K562 (cell line): Measurements from ENCODE around the gene ZBTB16. TPM values are rescaled to one million over a fixed set of nuclear protein-coding genes. Genes with fewer than 3 reads are reported as not detected.
A peak's percentile ranks its signal among the peaks of the same experiment; 100 is the strongest.

Experiments used
- ATAC-seq: fragments of 200-7000 bp; cut with Tn5 transposase; 3 replicates; pipeline ENCODE4 v1.9.1; 2020; ENCODE audit warnings: moderate library complexity
- BruUV-seq: library from RNA; stranded (reverse); fragments of 400-500 nt; replicated peaks from 2 replicates; lab custom pipeline; 2021; lab: Mats Ljungman, UMichigan
- CTCF ChIA-PET: fragments of 300-600 bp; formaldehyde crosslinking; extraction: SDS; loops from one replicate; lab custom pipeline; 2021; ENCODE audit warnings: low intra/inter-chr PET ratio; lab: Yijun Ruan, JAX
- POLR2A ChIA-PET: fragments of 300-600, 350-650 bp; sonication (Branson Sonifier 250); formaldehyde crosslinking; extraction: SDS; loops from one replicate; lab custom pipeline; 2021; ENCODE audit warnings: antibody characterized with exemption, inconsistent platforms; lab: Yijun Ruan, JAX
- DNase-seq, 4 experiments: peaks; one replicate each; pipeline versions ENCODE4 v3.0.0 to v3.0.0-alpha.2; 2011 to 2018; ENCODE audit warnings: low spot score in 3 of 4, mixed read lengths in 3 of 4; ENCODE audit errors: extremely low read depth in 1 of 4
- FAIRE-seq: peaks from 2 replicates; lab custom pipeline; 2011; peaks lifted over from hg19 to GRCh38; lab: Jason Lieb, UNC
- H2AFZ ChIP-seq: 2 replicates; pipeline ENCODE4 v1.6.0; 2011; ENCODE audit warnings: low read depth, low read length, control low read depth, inconsistent platforms
- H3K27ac ChIP-seq: fragments of 200-600 bp; 3 replicates; pipeline ENCODE4 v1.8.0; 2011; ENCODE audit warnings: low read depth, mild to moderate bottlenecking, control low read depth, inconsistent platforms, low read length, moderate library complexity, mixed read lengths; ENCODE audit errors: extremely low read depth
- H3K27me3 ChIP-seq, 2 experiments: fragments of 300-600 bp in 1 of 2; 2 replicates in 1 of 2; 3 replicates in 1 of 2; pipeline versions ENCODE4 v1.6.0 to v1.8.0; 2011; ENCODE audit warnings: inconsistent platforms in 2 of 2, low read length in 2 of 2, mild to moderate bottlenecking in 1 of 2, mixed read lengths in 1 of 2, moderate library complexity in 1 of 2; ENCODE audit not compliant: control insufficient read depth in 2 of 2, insufficient read depth in 2 of 2
- H3K36me3 ChIP-seq: fragments of 300-600 bp; 3 replicates; pipeline ENCODE4 v1.8.0; 2011; ENCODE audit warnings: mild to moderate bottlenecking, low read length, inconsistent platforms; ENCODE audit not compliant: control insufficient read depth, insufficient read depth
- H3K4me1 ChIP-seq, 2 experiments: fragments of 200-600 bp in 1 of 2; replicated peaks in 1 of 2; 2 replicates in 1 of 2; 3 replicates in 1 of 2; pipeline versions ENCODE4 v1.5.1 to v1.8.0; 2011; ENCODE audit warnings: inconsistent platforms in 2 of 2, low read length in 2 of 2, mild to moderate bottlenecking in 1 of 2, mixed read lengths in 1 of 2, moderate library complexity in 1 of 2; ENCODE audit not compliant: control insufficient read depth in 2 of 2, insufficient read depth in 2 of 2
- H3K4me2 ChIP-seq: 2 replicates; pipeline ENCODE4 v1.6.1; 2011; ENCODE audit warnings: low read length, control low read depth, inconsistent platforms, mixed read lengths; ENCODE audit not compliant: insufficient read depth
- H3K4me3 ChIP-seq: fragments of 200-600 bp; sonication (generic), shearing (Covaris generic); 2 replicates; pipeline ENCODE4 v1.5.1; 2016; ENCODE audit warnings: control low read depth, inconsistent platforms
- H3K79me2 ChIP-seq: fragments of 200-600 bp; 3 replicates; pipeline ENCODE4 v1.8.0; 2011; ENCODE audit warnings: low read length, inconsistent platforms; ENCODE audit not compliant: control insufficient read depth, insufficient read depth
- H3K9ac ChIP-seq, 2 experiments: 2 replicates each; pipeline versions ENCODE4 v1.6.0 to v1.6.1; 2011; ENCODE audit warnings: low read depth in 2 of 2, low read length in 2 of 2, control low read depth in 1 of 2, inconsistent platforms in 1 of 2, mild to moderate bottlenecking in 1 of 2, mixed read lengths in 1 of 2; ENCODE audit not compliant: insufficient read depth in 1 of 2
- H3K9me1 ChIP-seq: one replicate; pipeline ENCODE4 v1.6.0; 2011; ENCODE audit warnings: inconsistent platforms, mild to moderate bottlenecking, low read length, moderate library complexity; ENCODE audit not compliant: control insufficient read depth, insufficient read depth
- H3K9me3 ChIP-seq: replicated peaks from 2 replicates; pipeline ENCODE4 v1.5.1; 2011; ENCODE audit warnings: low read depth, low read length, inconsistent platforms; ENCODE audit not compliant: control insufficient read depth, insufficient read depth
- H4K20me1 ChIP-seq: replicated peaks from 2 replicates; pipeline ENCODE4 v1.6.1; 2011; ENCODE audit warnings: low read length, inconsistent platforms, mixed read lengths; ENCODE audit not compliant: control insufficient read depth, insufficient read depth
- CBFA2T2 ChIP-seq: fragments of 450-650 bp; conservative IDR thresholded peaks from 2 replicates; pipeline ENCODE4 v1.6.1; 2017; ENCODE audit warnings: mild to moderate bottlenecking
- E2F1 ChIP-seq: sonication (generic); formaldehyde crosslinking; IDR thresholded peaks from 2 replicates; pipeline ENCODE4 v1.8.1; 2023; ENCODE audit warnings: mild to moderate bottlenecking, missing genetic modification reagents, moderate library complexity
- HLTF ChIP-seq: fragments of 450-650 bp; IDR thresholded peaks from 2 replicates; pipeline ENCODE4 v1.6.1; 2016
- NELFE ChIP-seq: IDR thresholded peaks from 2 replicates; pipeline ENCODE4 v1.6.1; 2011; ENCODE audit warnings: mild to moderate bottlenecking; ENCODE audit not compliant: insufficient read depth, insufficient read length
- PATZ1 ChIP-seq: fragments of 250-450 bp; sonication (Bioruptor Pico); IDR thresholded peaks from 2 replicates; pipeline ENCODE4 v1.5.0; 2020; ENCODE audit warnings: mild to moderate bottlenecking, borderline replicate concordance
- PKNOX1 ChIP-seq: fragments of 450-650 bp; IDR thresholded peaks from 2 replicates; pipeline ENCODE4 v1.6.1; 2016
- RBM15 ChIP-seq: fragments of 200-400 bp; formaldehyde crosslinking; IDR thresholded peaks from 2 replicates; pipeline ENCODE4 v1.6.1; 2018; ENCODE audit warnings: mild to moderate bottlenecking, low read length, moderate library complexity; ENCODE audit not compliant: insufficient read depth
- TCFL5 ChIP-seq: fragments of 250-450 bp; sonication (Bioruptor Pico); conservative IDR thresholded peaks from 2 replicates; pipeline ENCODE4 v1.6.1; 2021; ENCODE audit warnings: mild to moderate bottlenecking, moderate library complexity, matching md5 sums
- TFE3 ChIP-seq: fragments of 450-650 bp; formaldehyde crosslinking; IDR thresholded peaks from 2 replicates; pipeline ENCODE4 v1.4.0; 2020; ENCODE audit warnings: mild to moderate bottlenecking, mixed read lengths
- ZKSCAN8 ChIP-seq: fragments of 200-800 bp; sonication (Bioruptor generic); IDR thresholded peaks from 2 replicates; pipeline ENCODE4 v1.6.1; 2016; ENCODE audit warnings: missing genetic modification characterization, missing compliant biosample characterization
- WGBS: fragments of 100-300 bp; shearing (Covaris generic); methylation state at CpG from one replicate; pipeline ENCODE4 v1.1.6; 2016; ENCODE audit warnings: low coverage, mixed read lengths; ENCODE audit not compliant: insufficient coverage; ENCODE audit errors: missing lambda C conversion rate; 5-methylcytosine and 5-hydroxymethylcytosine counted together
- in situ Hi-C: fragments of 300-500 bp; cut with MboI; formaldehyde crosslinking; loops from 4 replicates; pipeline ENCODE4 v1.15.0; 2018; ENCODE audit warnings: inconsistent platforms, mixed read lengths
- intact Hi-C: fragments of 100-400 bp; cut with micrococcal nuclease; formaldehyde crosslinking; loops from 2 replicates; pipeline ENCODE4 v1.14.2; 2022
- polyA plus RNA-seq, 8 experiments: library from polyadenylated mRNA; depleted of rRNA in 4 of 8; stranded (reverse) in 5 of 8; unstranded in 3 of 8; fragments of >200 nt; fragmentation: Nextera tagmentation in 2 of 8; fragmentation: Illumina TruSeq in 1 of 8; extraction: Ambion mirVana in 2 of 8; extraction: Trizol in 1 of 8; gene quantifications; 2 replicates each; pipeline versions ENCODE4 v1.2.1 to v1.2.3, GENCODE V29; 2011 to 2014; ENCODE audit warnings: inconsistent platforms in 1 of 8, missing spikeins in 1 of 8
- total RNA-seq, 7 experiments: library from RNA; depleted of rRNA in 6 of 7; stranded (reverse); fragments of >200 nt in 6 of 7; fragmentation: Illumina TruSeq in 2 of 7; extraction: Trizol in 2 of 7; gene quantifications; 2 replicates each; pipeline versions ENCODE4 v1.2.1 to v1.2.3, GENCODE V29; 2011 to 2021; ENCODE audit warnings: low replicate concordance in 1 of 7

The ZBTB16 gene
- total and polyA plus RNA-seq, 9 of the 15 experiments (the other 6 are each of a cell fraction or from before 2014, with no cell fraction given): 0.06 to 0.40 (median 0.24) TPM; not detected in 4

GRCh38 chr11:114015117-114015516, 44.4 kb upstream of the ZBTB16 start:
- in situ Hi-C loops: loop anchor here (10.0 kb wide), 1 partner anchor 250 kb away; no protein-coding TSS in a partner anchor
- POLR2A ChIA-PET: no interaction called here
- Histone ChIP-seq H4K20me1 (no peaks in the 10 kb centered on the region), H3K4me2 (no peak overlapping the region), H3K9me1 (peaks cover 2% of the 10 kb centered on the region), H3K4me1 (no peaks in the 10 kb centered on the region), H3K27me3 (peaks cover 4 to 34% of the 10 kb centered on the region in 2 experiments; a peak in 4 of 5 replicates), H2AFZ (no peak overlapping the region), H3K9me3 (no peaks in the 10 kb centered on the region), H3K4me3 (no peak overlapping the region), H3K79me2 (no peaks in the 10 kb centered on the region), H3K36me3 (no peaks in the 10 kb centered on the region), H3K9ac (no peak overlapping the region), H3K27ac (no peak overlapping the region)
- BruUV-seq: no TSS peak
- CTCF ChIA-PET: no interaction called here
- TF ChIP-seq CBFA2T2 (no peak), PKNOX1 (peak; percentile 60)
- DNase-seq (no peak), ATAC-seq (peak; percentile 49; the same call in 2 of the 3 replicates), FAIRE-seq (no peak)
- intact Hi-C loops: no loop called here
- 0% methylated on average over 6 of the region's 6 CpGs for WGBS

- Histone ChIP-seq H3K9me3 (no peaks in the 10 kb centered on the region), H2AFZ (no peak overlapping the region), H3K4me2 (no peak overlapping the region), H4K20me1 (no peaks in the 10 kb centered on the region), H3K27me3 (peaks cover 8 to 32% of the 10 kb centered on the region in 2 experiments; a peak in 3 of 5 replicates), H3K27ac (no peak overlapping the region), H3K79me2 (no peaks in the 10 kb centered on the region), H3K4me3 (no peak overlapping the region), H3K9ac (no peak overlapping the region), H3K9me1 (peaks cover 2% of the 10 kb centered on the region), H3K36me3 (no peaks in the 10 kb centered on the region), H3K4me1 (no peaks in the 10 kb centered on the region)
- intact Hi-C loops: no loop called here
- FAIRE-seq: no peak
- WGBS: 3% methylated on average over 2 of the region's 2 CpGs
- POLR2A ChIA-PET: no interaction called here
- CTCF ChIA-PET: no interaction called here
- in situ Hi-C loops: loop anchor here (10.0 kb wide), 1 partner anchor 248 kb away; no protein-coding TSS in a partner anchor
- ATAC-seq: no peak
- no TSS peak for BruUV-seq
- no peak for DNase-seq
- TF ChIP-seq E2F1 (CRISPR knock-in tag) (no peak), RBM15 (no peak), TCFL5 (CRISPR knock-in tag) (no peak), HLTF (no peak), NELFE (no peak), TFE3 (no peak), PATZ1 (CRISPR knock-in tag) (no peak), ZKSCAN8 (CRISPR knock-in tag) (no peak)
These were observed 42.5 kb upstream of the ZBTB16 start for GRCh38 chr11:114016986-114017385.
